HUES64 (cell line): Measurements from ENCODE around the gene MAL.

Experiments used
- H3K27ac ChIP-seq: 2 replicates; pipeline ENCODE4 v1.7.0; 2013; ENCODE audit warnings: low read depth, low read length, inconsistent platforms
- H3K27me3 ChIP-seq: 2 replicates; pipeline ENCODE4 v1.6.1; 2013; ENCODE audit warnings: mild to moderate bottlenecking, low read length; ENCODE audit not compliant: insufficient read depth
- H3K36me3 ChIP-seq: 2 replicates; pipeline ENCODE4 v1.6.1; 2013; ENCODE audit warnings: mild to moderate bottlenecking, low read length; ENCODE audit not compliant: insufficient read depth
- H3K4me1 ChIP-seq: 2 replicates; pipeline ENCODE4 v1.6.1; 2013; ENCODE audit warnings: mild to moderate bottlenecking, low read length, moderate library complexity; ENCODE audit not compliant: insufficient read depth
- H3K4me3 ChIP-seq: 2 replicates; pipeline ENCODE4 v1.5.1; 2013; ENCODE audit warnings: mild to moderate bottlenecking, low read length, moderate library complexity
- H3K9ac ChIP-seq: 2 replicates; pipeline ENCODE4 v1.6.1; 2013; ENCODE audit warnings: mild to moderate bottlenecking, low read depth, low read length
- H3K9me3 ChIP-seq: 2 replicates; pipeline ENCODE4 v1.6.1; 2013; ENCODE audit warnings: low read depth, low read length; ENCODE audit not compliant: insufficient read depth
- WGBS: fragments of 150-250, 120-280 bp; methylation state at CpG from one replicate; pipeline ENCODE4 v1.1.7; 2013; ENCODE audit warnings: missing lambda C conversion rate; 5-methylcytosine and 5-hydroxymethylcytosine counted together

The MAL gene

DNA sequence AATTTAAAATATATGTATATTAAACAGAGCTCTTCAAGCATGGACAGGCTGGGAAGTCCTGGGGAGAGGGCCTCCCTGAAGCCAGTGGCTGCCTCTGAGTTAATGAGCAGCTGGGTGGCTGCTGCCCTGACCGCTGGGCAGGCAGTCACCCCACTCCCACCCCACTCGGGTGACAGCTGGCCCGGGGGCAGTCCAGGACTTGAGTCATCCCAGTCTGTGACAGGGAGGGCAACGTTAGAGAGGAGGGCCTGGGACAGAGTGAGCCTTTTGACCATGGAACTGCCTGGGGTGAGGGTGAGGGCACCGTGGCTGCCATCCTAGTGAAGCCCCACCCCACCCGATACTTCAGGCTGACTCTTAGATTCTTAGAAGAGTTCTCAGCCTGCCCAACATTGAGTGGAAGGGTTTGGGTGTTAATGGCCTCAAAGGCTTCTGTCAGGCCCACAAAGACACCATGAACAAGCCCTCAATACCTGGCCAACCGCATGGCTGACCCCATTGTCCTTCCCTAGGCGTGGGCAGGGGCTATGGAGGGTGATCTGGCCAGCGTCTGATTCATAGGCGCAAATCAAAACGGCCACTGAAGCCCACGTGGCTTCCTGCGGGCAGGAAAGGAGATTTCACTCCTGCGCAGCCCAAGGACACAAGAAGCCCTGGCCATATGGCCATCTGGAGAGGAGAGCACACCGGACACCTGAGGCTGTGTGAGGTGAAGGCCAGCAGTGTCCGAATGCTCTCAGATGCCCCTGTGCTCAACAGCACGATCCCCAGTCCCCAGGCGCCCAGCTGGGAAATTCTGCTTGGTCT is 48.6 kb downstream of the MAL start:
- Histone ChIP-seq H3K27ac (no peak overlapping the region), H3K4me3 (no peak overlapping the region), H3K9ac (no peak overlapping the region), H3K36me3 (no peaks in the 10 kb centered on the region), H3K9me3 (no peaks in the 10 kb centered on the region), H3K27me3 (no peaks in the 10 kb centered on the region; the same call in none of the 2 replicates), H3K4me1 (0 out of 2 replicates have a peak, but pooled peaks cover 10% of the 10 kb centered on the region)
- WGBS, result 91% methylated on average over 18 of the region's 18 CpGs

DNA sequence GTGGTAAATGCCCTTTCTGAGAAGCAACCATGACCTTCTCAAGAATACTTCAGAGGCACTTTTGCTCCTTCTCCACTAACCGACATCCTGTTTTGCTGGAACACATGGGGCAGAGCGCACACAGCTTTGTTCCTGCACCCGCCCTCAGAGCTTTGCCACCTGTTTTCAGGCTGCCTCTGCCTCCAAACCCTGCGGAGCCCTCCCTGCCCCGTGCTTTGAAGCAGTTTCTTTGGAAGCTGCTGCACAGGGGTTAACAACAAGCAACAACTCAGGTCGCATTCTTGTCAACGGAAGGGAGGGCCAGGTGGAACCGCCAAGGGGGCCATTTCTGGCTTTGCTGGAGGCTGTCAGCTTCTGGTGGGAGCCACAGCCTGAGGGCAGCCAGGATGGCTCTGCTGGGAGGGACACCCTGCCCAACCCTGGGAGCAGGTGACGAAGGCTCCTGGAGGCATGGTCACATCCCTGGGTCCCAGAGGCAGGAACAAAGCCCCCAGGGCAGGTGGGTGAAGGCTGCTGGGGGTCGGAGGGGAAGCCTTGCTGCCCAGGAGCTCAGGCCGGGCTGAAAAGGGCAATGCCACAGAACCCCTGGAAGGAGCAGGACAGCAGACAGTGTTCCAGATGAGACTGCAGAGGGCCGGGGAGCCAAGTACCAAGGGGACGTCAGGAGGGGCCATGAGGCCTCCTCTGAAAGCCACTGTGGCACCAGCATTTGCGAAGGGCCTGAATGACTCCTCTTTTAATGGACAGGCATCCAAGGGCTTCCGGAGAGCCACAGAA is 49.3 kb downstream of the MAL start:
- Histone ChIP-seq H3K27me3 (no peaks in the 10 kb centered on the region; the same call in none of the 2 replicates), H3K9ac (no peak overlapping the region), H3K9me3 (no peaks in the 10 kb centered on the region), H3K27ac (no peak overlapping the region), H3K36me3 (no peaks in the 10 kb centered on the region), H3K4me3 (no peak overlapping the region), H3K4me1 (0 out of 2 replicates have a peak, but pooled peaks cover 11% of the 10 kb centered on the region)
- 87% methylated on average over 15 of the region's 15 CpGs for WGBS

DNA sequence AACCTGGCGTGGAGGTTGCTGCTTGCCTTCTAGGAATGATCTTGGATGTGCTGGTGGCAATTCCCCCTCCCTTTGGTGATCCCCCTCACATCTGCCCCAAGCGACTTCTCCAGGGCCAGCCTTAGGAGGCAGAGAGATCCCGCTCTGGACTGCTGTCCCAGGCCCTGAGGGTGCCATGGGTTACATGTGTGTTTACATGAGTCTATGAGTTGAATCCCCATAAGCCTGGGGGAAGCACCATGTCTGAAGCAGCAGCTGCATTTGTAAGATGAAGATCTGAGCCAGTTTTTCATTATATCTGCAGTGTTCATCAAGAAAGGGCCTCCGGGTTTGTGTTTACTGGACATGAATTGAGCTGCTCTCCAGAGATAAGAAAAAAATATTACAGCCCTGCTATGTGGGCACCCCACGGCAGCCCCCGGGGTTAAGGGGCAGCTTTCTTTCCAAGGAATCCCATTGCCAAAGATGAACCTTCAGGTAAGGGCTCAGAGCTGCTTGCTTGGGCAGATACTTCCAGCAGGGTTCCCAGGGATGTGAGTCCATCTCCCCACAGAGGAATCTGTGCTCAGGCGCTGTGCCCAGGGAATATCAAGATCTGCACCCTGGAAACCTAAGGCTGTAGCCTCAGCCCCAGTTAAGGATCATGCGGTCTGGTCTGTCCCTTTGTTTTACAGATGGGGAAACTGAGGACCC is 50.1 kb downstream of the MAL start:
- Histone ChIP-seq H3K4me1 (0 out of 2 replicates have a peak, but pooled peaks cover 11% of the 10 kb centered on the region), H3K4me3 (no peak overlapping the region), H3K27me3 (no peaks in the 10 kb centered on the region; the same call in none of the 2 replicates), H3K27ac (no peak overlapping the region), H3K9me3 (no peaks in the 10 kb centered on the region), H3K9ac (no peak overlapping the region), H3K36me3 (no peaks in the 10 kb centered on the region)
- WGBS, result 96% methylated on average over 8 of the region's 8 CpGs

DNA sequence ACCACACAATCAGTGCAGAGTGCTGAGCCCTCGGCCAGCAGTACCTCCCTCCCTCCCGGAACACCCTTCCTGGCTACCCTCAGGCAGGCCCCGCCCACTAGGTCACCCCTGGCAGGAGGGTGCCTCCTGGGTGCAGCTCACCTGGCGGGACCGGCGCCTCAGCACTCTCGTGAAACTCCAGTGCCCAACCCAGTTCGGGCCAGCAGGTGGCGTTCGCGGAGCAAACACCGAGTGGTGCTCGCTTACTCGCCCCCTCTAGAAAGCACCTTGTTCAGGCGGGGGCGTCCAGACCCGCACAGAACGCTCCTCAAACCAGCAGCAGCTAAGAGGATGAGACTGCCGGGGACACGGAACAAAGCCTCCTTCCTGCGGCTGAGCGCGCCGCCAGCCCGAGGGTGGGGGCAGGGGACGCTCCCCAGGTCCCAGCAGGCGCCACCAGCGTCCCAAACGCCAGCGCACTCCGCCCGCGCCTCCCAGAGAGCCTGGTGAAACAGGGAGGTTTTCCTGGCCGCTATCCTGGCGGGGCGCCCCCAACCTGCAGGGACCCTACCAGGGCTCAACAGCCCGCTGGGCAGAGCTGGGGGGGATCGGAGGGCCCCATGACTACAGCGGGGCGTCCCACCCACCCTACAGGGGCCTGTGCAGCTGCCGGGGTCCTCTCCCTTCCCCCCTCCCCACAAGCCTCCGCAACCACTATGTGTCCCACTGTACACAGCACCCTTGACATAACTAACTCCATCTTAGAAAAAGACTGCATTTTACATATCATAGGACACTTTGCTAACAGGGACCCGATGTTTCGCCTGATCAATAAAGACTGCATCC is 51.4 kb downstream of the MAL start:
- Histone ChIP-seq H3K27me3 (no peaks in the 10 kb centered on the region; the same call in none of the 2 replicates), H3K9me3 (no peaks in the 10 kb centered on the region), H3K4me3 (peak overlapping the region; percentile 59), H3K4me1 (0 out of 2 replicates have a peak, but pooled peaks cover 11% of the 10 kb centered on the region), H3K9ac (peak overlapping the region; percentile 56), H3K36me3 (no peaks in the 10 kb centered on the region), H3K27ac (no peak overlapping the region)
- 10% methylated on average over 44 of the region's 44 CpGs for WGBS

DNA sequence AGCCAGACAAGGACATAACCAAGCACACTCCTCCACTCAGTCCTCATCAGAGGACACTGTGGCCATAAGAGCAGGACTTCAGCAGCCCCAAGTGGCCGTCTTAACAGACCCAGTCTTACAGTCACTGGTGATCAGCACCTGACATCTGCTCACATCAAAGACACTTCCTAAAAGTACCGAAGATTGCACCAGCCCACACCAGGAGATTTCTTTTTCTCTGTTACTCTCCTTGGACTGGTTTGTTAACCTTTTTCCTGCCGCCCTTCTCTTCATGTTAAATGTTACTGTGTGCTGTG is 52.0 kb downstream of the MAL start:
- Histone ChIP-seq H3K36me3 (no peaks in the 10 kb centered on the region), H3K27me3 (no peaks in the 10 kb centered on the region; the same call in 1 of the 2 replicates), H3K27ac (no peak overlapping the region), H3K4me3 (peak overlapping the region; percentile 59; the same call in 1 of the 2 replicates), H3K9me3 (no peaks in the 10 kb centered on the region), H3K4me1 (0 out of 2 replicates have a peak, but pooled peaks cover 11% of the 10 kb centered on the region), H3K9ac (no peak overlapping the region)
- 68% methylated on average over 2 of the region's 3 CpGs for WGBS

DNA sequence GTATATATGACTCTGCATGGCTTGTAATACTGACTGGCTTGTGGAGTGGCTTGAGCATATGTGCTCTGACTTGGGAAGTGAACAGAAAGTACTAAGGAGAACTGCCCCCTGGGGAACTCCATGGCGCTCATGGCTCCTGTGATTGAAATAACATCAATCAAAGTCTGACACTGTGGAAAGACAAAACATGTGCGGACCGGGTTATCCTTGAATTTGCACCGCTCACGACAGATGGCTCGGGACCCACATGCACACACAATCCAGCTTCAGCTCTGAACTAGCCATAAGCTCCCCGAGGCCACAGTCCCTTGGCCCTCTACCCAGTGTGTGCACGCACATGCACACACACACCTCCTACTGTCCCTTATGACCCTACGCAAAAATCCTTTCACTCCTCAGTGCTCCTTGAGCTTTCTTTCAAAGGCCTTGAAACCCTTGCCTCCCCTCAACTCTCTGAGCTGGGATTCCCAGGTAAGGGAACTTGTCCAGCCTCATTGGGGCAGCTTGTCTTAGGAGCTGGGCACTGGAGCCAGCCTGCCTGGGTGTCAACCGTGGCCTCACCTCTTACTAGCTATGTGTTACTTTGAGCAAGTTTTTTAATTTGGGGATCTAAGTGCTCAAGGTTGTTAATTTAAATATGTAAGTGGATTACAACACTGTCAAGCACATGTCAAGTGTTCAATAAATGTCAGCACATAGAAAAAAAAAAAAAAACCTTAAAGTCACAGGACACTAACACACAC is 52.5 kb downstream of the MAL start:
- H3K27me3 ChIP-seq, result no peaks in the 10 kb centered on the region; the same call in 1 of the 2 replicates
- no peak overlapping the region for H3K27ac ChIP-seq
- no peak overlapping the region for H3K9ac ChIP-seq
- H3K9me3 ChIP-seq, result no peaks in the 10 kb centered on the region
- H3K36me3 ChIP-seq, result no peaks in the 10 kb centered on the region
- H3K4me3 ChIP-seq, result no peak overlapping the region
- 0 out of 2 replicates have a peak, but pooled peaks cover 11% of the 10 kb centered on the region for H3K4me1 ChIP-seq
- WGBS, result 86% methylated on average over 10 of the region's 10 CpGs

DNA sequence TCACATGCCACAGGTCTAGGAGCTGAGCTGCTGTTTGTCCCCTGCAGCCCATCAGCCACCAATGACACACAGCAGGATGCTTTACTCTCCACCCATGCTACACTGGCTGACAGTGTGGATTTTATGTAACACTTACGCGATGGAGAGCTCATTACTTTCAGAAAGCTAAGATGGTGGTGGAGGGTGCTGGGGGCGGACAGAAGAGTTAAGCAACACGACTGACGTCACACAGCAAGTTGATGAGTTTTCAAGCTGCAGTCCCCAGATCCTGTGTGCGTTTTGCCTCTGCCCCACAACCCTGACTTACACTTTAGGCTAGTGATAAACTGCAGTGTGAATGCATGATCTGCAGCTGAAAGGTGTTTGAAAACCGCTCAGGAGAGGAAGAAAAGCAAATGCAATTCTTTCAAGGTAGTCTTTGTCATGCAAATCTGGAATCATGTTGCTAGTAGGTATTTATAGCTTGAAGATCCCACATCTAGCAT is 53.7 kb downstream of the MAL start:
- Histone ChIP-seq H3K27ac (peak overlapping the region; percentile 37; the same call in 1 of the 2 replicates), H3K9me3 (no peaks in the 10 kb centered on the region), H3K27me3 (no peaks in the 10 kb centered on the region; the same call in 1 of the 2 replicates), H3K9ac (no peak overlapping the region), H3K36me3 (0 out of 2 replicates have a peak, but pooled peaks cover 2% of the 10 kb centered on the region), H3K4me3 (0 out of 2 replicates have a peak overlapping the region, but pooled peaks have one; percentile 3), H3K4me1 (0 out of 2 replicates have a peak, but pooled peaks cover 11% of the 10 kb centered on the region)
- 13% methylated on average over 7 of the region's 7 CpGs for WGBS

DNA sequence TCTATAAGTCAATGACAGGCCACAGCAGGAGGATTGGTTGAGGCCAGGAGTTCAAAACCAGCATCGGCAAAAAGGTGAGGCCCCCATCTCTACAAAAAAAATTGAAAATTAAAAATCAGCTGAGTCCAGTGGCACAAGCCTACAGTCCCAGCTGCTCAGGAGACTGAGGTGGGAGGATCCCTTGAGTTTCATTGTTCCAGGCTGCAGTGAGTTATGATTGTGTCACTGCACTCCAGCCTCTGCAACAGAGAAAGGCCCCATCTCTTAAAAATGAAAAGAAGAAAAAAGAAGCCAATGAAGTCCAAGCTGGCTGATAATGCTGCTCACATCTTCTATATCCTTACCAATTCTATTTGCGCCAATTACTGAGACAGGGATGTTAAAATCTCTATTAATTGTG is 57.0 kb downstream of the MAL start:
- no peaks in the 10 kb centered on the region for H3K9me3 ChIP-seq
- 94% methylated on average over 2 of the region's 2 CpGs for WGBS
- no peaks in the 10 kb centered on the region; the same call in 1 of the 2 replicates for H3K27me3 ChIP-seq
- no peak overlapping the region for H3K4me3 ChIP-seq
- H3K4me1 ChIP-seq, result peaks cover 15% of the 10 kb centered on the region; the same call in 1 of the 2 replicates
- no peak overlapping the region for H3K9ac ChIP-seq
- H3K27ac ChIP-seq, result no peak overlapping the region
- H3K36me3 ChIP-seq, result peaks cover 26% of the 10 kb centered on the region

DNA sequence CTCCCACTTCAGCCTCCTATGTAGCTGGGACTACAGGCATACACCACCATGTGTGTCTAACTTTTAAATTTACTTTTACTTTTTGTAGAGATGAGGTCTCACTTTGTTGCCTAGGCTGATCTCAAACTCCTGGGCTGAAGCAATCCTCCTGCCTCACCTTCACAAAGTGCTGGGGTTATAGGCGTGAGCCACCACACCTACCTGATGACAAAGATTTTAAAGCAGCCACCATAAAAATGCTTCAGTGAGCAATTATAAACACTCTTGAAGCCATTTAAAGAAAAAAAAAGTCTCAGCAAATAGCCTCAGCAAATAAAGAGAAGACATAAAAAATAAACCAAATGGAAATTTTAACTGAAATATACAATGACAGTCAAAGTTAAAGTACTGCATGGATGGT is 60.5 kb downstream of the MAL start:
- Histone ChIP-seq H3K4me1 (peaks cover 7% of the 10 kb centered on the region; the same call in 1 of the 2 replicates), H3K27me3 (no peaks in the 10 kb centered on the region), H3K36me3 (peaks cover 51% of the 10 kb centered on the region), H3K27ac (no peak overlapping the region), H3K4me3 (no peak overlapping the region), H3K9me3 (no peaks in the 10 kb centered on the region), H3K9ac (no peak overlapping the region)
- 95% methylated on average over 1 of the region's 1 CpG for WGBS
